Spleen (tissue), 11 donors: ENCODE measurements around the gene ACR. TPM values are rescaled to one million over a fixed set of nuclear protein-coding genes. Genes with fewer than 3 reads are reported as not detected.

Source experiments
- DNase-seq: peaks from one replicate; pipeline ENCODE4 v3.0.0-alpha.2; 2020
- H3K27ac ChIP-seq, 8 donors: fragments of 200-600 bp; sonication (generic) in 7 of 8; 1 replicate in 4 of 8; 2 replicates in 4 of 8; pipeline versions ENCODE4 v1.5.0 to v1.8.0; 2016 to 2021; ENCODE audit warnings: inconsistent platforms in 4 of 8, mild to moderate bottlenecking in 4 of 8, moderate library complexity in 1 of 8
- H3K27me3 ChIP-seq, 7 donors: fragments of 200-600 bp; sonication (generic) in 6 of 7; replicated peaks in 1 of 7; 1 replicate in 4 of 7; 2 replicates in 3 of 7; pipeline versions ENCODE4 v1.5.0 to v1.8.0; 2016 to 2021; ENCODE audit warnings: inconsistent platforms in 3 of 7, mild to moderate bottlenecking in 1 of 7
- H3K36me3 ChIP-seq, 6 donors: fragments of 200-600 bp; sonication (generic) in 5 of 6; 1 replicate in 4 of 6; 2 replicates in 2 of 6; pipeline versions ENCODE4 v1.5.0 to v1.8.0; 2016 to 2021; ENCODE audit warnings: inconsistent platforms in 2 of 6
- H3K4me1 ChIP-seq, 6 donors: fragments of 200-600 bp; sonication (generic) in 5 of 6; 1 replicate in 3 of 6; 2 replicates in 3 of 6; pipeline versions ENCODE4 v1.5.0 to v1.8.0; 2016 to 2021; ENCODE audit warnings: inconsistent platforms in 3 of 6
- H3K4me3 ChIP-seq, 8 donors: fragments of 200-600 bp; sonication (generic) in 7 of 8; 1 replicate in 4 of 8; 2 replicates in 4 of 8; pipeline versions ENCODE4 v1.5.0 to v1.8.0; 2016 to 2021; ENCODE audit warnings: inconsistent platforms in 4 of 8, mild to moderate bottlenecking in 4 of 8, moderate library complexity in 2 of 8
- H3K9me3 ChIP-seq, 8 donors: fragments of 200-600 bp; sonication (generic) in 7 of 8; 1 replicate in 4 of 8; 2 replicates in 4 of 8; pipeline versions ENCODE4 v1.5.0 to v1.8.0; 2016 to 2021; ENCODE audit warnings: inconsistent platforms in 4 of 8
- CTCF ChIP-seq, 11 experiments: fragments of 200-600 bp in 7 of 11; fragments of 450-650 bp in 4 of 11; sonication (generic) in 4 of 11; IDR thresholded peaks in 8 of 11; conservative IDR thresholded peaks in 3 of 11; 1 replicate in 7 of 11; 2 replicates in 4 of 11; pipeline versions ENCODE4 v1.4.0 to v1.8.0; 2016 to 2021; ENCODE audit warnings: antibody characterized with exemption in 11 of 11, inconsistent platforms in 4 of 11, mild to moderate bottlenecking in 1 of 11
- POLR2A ChIP-seq, 3 donors: fragments of 450-650 bp; IDR thresholded peaks; one replicate each; pipeline ENCODE4 v1.5.1; 2017; ENCODE audit warnings: antibody characterized with exemption in 3 of 3, mild to moderate bottlenecking in 1 of 3
- POLR2AphosphoS5 ChIP-seq, 3 donors: sonication (generic); formaldehyde crosslinking; IDR thresholded peaks; one replicate each; pipeline ENCODE4 v1.5.1; 2017; ENCODE audit warnings: antibody characterized with exemption in 3 of 3
- WGBS, 5 donors: extraction: QIAGEN DNeasy Blood & Tissue Kit in 3 of 5; methylation state at CpG; one replicate each; pipeline versions ENCODE4 v1.1.5 to v1.1.7; 2013 to 2018; 5-methylcytosine and 5-hydroxymethylcytosine counted together
- intact Hi-C: fragments of 100-400 bp; cut with DNase I; formaldehyde crosslinking; loops from one replicate; pipeline ENCODE4 v1.15.0; 2023; ENCODE audit warnings: low total_unique reads
- polyA plus RNA-seq, 3 donors: library from polyadenylated mRNA; stranded (reverse); fragments of 200-250 nt; gene quantifications; one replicate each; pipeline ENCODE4 v1.2.1, GENCODE V29; 2013
- total RNA-seq, 7 donors: library from RNA; depleted of rRNA in 3 of 7; stranded (reverse); fragments of >200 nt in 3 of 7; fragmentation: NEBNext Ultra II Directional in 4 of 7; extraction: Animal tissue kit (Norgen Biotek cat#: 25700) in 4 of 7; gene quantifications; one replicate each; pipeline versions ENCODE4 v1.1.0 to v1.2.1, GENCODE V29; 2016 to 2021
- donor health status: healthy with polysubstance abuse.
- donor health status: DM: no; HTN: no; CAD: no; lungs with moderate emphysema.
- donor health status: DM: no; HTN: no; CAD: no.
- donor health status: Bipolar disorder and iron deficiency.
- donor health status: healthy.
- donor health status: DM: no; HTN: no; CAD: no.
- donor health status: DM: yes; HTN: yes; CAD: no.

The ACR gene
- total and polyA plus RNA-seq, 10 donors: 0.21 to 12.5 (median 1.7) TPM

GRCh38 chr22:50705851-50706351 lies 32.1 kb upstream of the ACR start:
- TF ChIP-seq POLR2A (IDR thresholded peaks at IDR 0.05) (no peak), POLR2AphosphoS5 (IDR thresholded peaks at IDR 0.05) (no peak), CTCF (IDR thresholded peaks at IDR 0.05 in 8 of 11, conservative IDR thresholded peaks at IDR 0.05 in 3 of 11) (no peak)
- Histone ChIP-seq H3K4me1 (peaks cover 0 to 82% (median 35%) of the 10 kb centered on the region in 6 donors), H3K27ac (peak overlapping the region in 3 of 8 donors; percentile 2 to 27 (median 14)), H3K27me3 (peaks cover 0 to 5% (median 0%) of the 10 kb centered on the region in 7 donors), H3K4me3 (no peak overlapping the region), H3K36me3 (peaks cover 0 to 70% (median 2%) of the 10 kb centered on the region in 6 donors), H3K9me3 (no peaks in the 10 kb centered on the region)
- intact Hi-C loops: no loop called here
- 86 to 97% (median 93%) methylated on average over 24 to 27 of the region's 27 CpGs for WGBS, 5 donors
- DNase-seq: peak; percentile 66

GRCh38 chr22:50706481-50707125 lies 31.4 kb upstream of the ACR start:
- 75 to 91% (median 84%) methylated on average over 14 of the region's 14 CpGs for WGBS, 5 donors
- Histone ChIP-seq H3K27ac (peak overlapping the region in 1 of 8 donors; percentile 2), H3K27me3 (peaks cover 0 to 5% (median 0%) of the 10 kb centered on the region in 7 donors), H3K4me1 (peaks cover 0 to 82% (median 38%) of the 10 kb centered on the region in 6 donors), H3K9me3 (no peaks in the 10 kb centered on the region), H3K36me3 (peaks cover 0 to 72% (median 2%) of the 10 kb centered on the region in 6 donors), H3K4me3 (no peak overlapping the region)
- intact Hi-C loops: no loop called here
- TF ChIP-seq CTCF (IDR thresholded peaks at IDR 0.05 in 8 of 11, conservative IDR thresholded peaks at IDR 0.05 in 3 of 11) (no peak), POLR2AphosphoS5 (IDR thresholded peaks at IDR 0.05) (peak in 1 of 3 donors; percentile 13), POLR2A (IDR thresholded peaks at IDR 0.05) (no peak)
- DNase-seq: peak; percentile 48

- H3K27ac ChIP-seq: no peak overlapping the region
- intact Hi-C loops: no loop called here
- H3K27me3 ChIP-seq: peaks cover 0 to 5% (median 0%) of the 10 kb centered on the region in 7 donors
- no peaks in the 10 kb centered on the region for H3K9me3 ChIP-seq
- no peak for DNase-seq
- no peak for TF ChIP-seq CTCF (IDR thresholded peaks at IDR 0.05 in 8 of 11, conservative IDR thresholded peaks at IDR 0.05 in 3 of 11)
- TF ChIP-seq POLR2A (IDR thresholded peaks at IDR 0.05): no peak
- peaks cover 0 to 68% (median 2%) of the 10 kb centered on the region in 6 donors for H3K36me3 ChIP-seq
- WGBS, 5 donors: 87 to 95% (median 94%) methylated on average over 3 of the region's 3 CpGs
- peaks cover 0 to 82% (median 40%) of the 10 kb centered on the region in 6 donors for H3K4me1 ChIP-seq
- H3K4me3 ChIP-seq: no peak overlapping the region
Measured at GRCh38 chr22:50708474-50708873, 29.5 kb upstream of the ACR start.

- peak overlapping the region in 1 of 8 donors; percentile 46 for H3K27ac ChIP-seq
- DNase-seq: no peak
- TF ChIP-seq POLR2AphosphoS5 (IDR thresholded peaks at IDR 0.05): peak in 1 of 3 donors; percentile 25
- TF ChIP-seq CTCF (IDR thresholded peaks at IDR 0.05 in 8 of 11, conservative IDR thresholded peaks at IDR 0.05 in 3 of 11): no peak
- intact Hi-C loops: no loop called here
- peaks cover 0 to 62% (median under 1%) of the 10 kb centered on the region in 6 donors for H3K36me3 ChIP-seq
- no peak overlapping the region for H3K4me3 ChIP-seq
- no peaks in the 10 kb centered on the region for H3K9me3 ChIP-seq
- H3K4me1 ChIP-seq: peaks cover 0 to 81% (median 41%) of the 10 kb centered on the region in 6 donors
- WGBS, 5 donors: 73 to 91% (median 78%) methylated on average over 5 to 6 of the region's 6 CpGs
- H3K27me3 ChIP-seq: peaks cover 0 to 5% (median 0%) of the 10 kb centered on the region in 7 donors
Measured at GRCh38 chr22:50708996-50709395, 29.0 kb upstream of the ACR start.
